Fibroblast of lung (primary cell): ENCODE measurements around the gene ASTL. TPM values are rescaled to one million over a fixed set of nuclear protein-coding genes. Genes with fewer than 3 reads are reported as not detected.

Source experiments
- DNase-seq, 2 donors: peaks; one replicate each; pipeline versions ENCODE4 v3.0.0 to v3.0.0-alpha.2; 2010; ENCODE audit warnings: low read depth in 2 of 2
- H2AFZ ChIP-seq: 2 replicates; pipeline ENCODE4 v1.5.1; 2012; ENCODE audit warnings: low read length, control low read depth, inconsistent platforms
- H3K27ac ChIP-seq: 2 replicates; pipeline ENCODE4 v1.5.1; 2011; ENCODE audit warnings: low read length, control low read depth; ENCODE audit not compliant: insufficient read depth
- H3K27me3 ChIP-seq: 2 replicates; pipeline ENCODE4 v1.5.1; 2011; ENCODE audit warnings: mild to moderate bottlenecking, low read length; ENCODE audit not compliant: control insufficient read depth, insufficient read depth
- H3K36me3 ChIP-seq: 2 replicates; pipeline ENCODE4 v1.5.1; 2011; ENCODE audit warnings: low read length; ENCODE audit not compliant: control insufficient read depth, insufficient read depth
- H3K4me1 ChIP-seq: 2 replicates; pipeline ENCODE4 v1.5.1; 2011; ENCODE audit warnings: low read length; ENCODE audit not compliant: control insufficient read depth, insufficient read depth; ENCODE audit errors: extremely low read depth
- H3K4me2 ChIP-seq: 2 replicates; pipeline ENCODE4 v1.5.1; 2011; ENCODE audit warnings: low read length, control low read depth; ENCODE audit not compliant: insufficient read depth; ENCODE audit errors: extremely low read depth
- H3K4me3 ChIP-seq, 4 experiments: fragments of 200-600 bp in 1 of 4; sonication (generic) in 1 of 4; replicated peaks in 1 of 4; 2 replicates each; pipeline ENCODE4 v1.5.1; 2011 to 2016; ENCODE audit warnings: low read length in 4 of 4, low read depth in 3 of 4, mild to moderate bottlenecking in 3 of 4, control low read depth in 2 of 4, inconsistent platforms in 1 of 4, mixed read lengths in 1 of 4; ENCODE audit not compliant: insufficient read depth in 1 of 4; ENCODE audit errors: control extremely low read depth in 1 of 4
- H3K79me2 ChIP-seq: 2 replicates; pipeline ENCODE4 v1.5.1; 2012; ENCODE audit warnings: mild to moderate bottlenecking, low read length, inconsistent platforms; ENCODE audit not compliant: control insufficient read depth, insufficient read depth
- H3K9ac ChIP-seq: 2 replicates; pipeline ENCODE4 v1.5.1; 2011; ENCODE audit warnings: mild to moderate bottlenecking, low read length, control low read depth; ENCODE audit not compliant: insufficient read depth
- H3K9me3 ChIP-seq: 2 replicates; pipeline ENCODE4 v1.5.1; 2012; ENCODE audit warnings: low read depth, low read length; ENCODE audit not compliant: control insufficient read depth, insufficient read depth
- H4K20me1 ChIP-seq: 2 replicates; pipeline ENCODE4 v1.5.1; 2011; ENCODE audit warnings: low read length; ENCODE audit not compliant: control insufficient read depth, insufficient read depth; ENCODE audit errors: extremely low read depth
- EZH2 ChIP-seq: IDR thresholded peaks from 2 replicates; pipeline ENCODE4 v1.5.1; 2012; ENCODE audit warnings: low read length, control low read depth, mild to moderate bottlenecking; ENCODE audit errors: missing control alignments
- polyA plus RNA-seq, 2 donors: library from polyadenylated mRNA; depleted of rRNA in 1 of 2; stranded (reverse) in 1 of 2; unstranded in 1 of 2; fragments of >200 nt; gene quantifications; 2 replicates each; pipeline ENCODE4 v1.2.1, GENCODE V29; 2011 to 2012; ENCODE audit warnings: missing spikeins in 1 of 2
- total RNA-seq: library from RNA; depleted of rRNA; stranded (reverse); fragments of >200 nt; gene quantifications from 2 replicates; pipeline ENCODE4 v1.2.1, GENCODE V29; 2014
- TF ChIP-seq, protein P1 (sequence below), 2 donors: IDR thresholded peaks in 1 of 2; conservative IDR thresholded peaks in 1 of 2; 1 replicate in 1 of 2; 2 replicates in 1 of 2; pipeline ENCODE4 v1.5.1; 2011 to 2012; ENCODE audit warnings: low read length in 2 of 2, control low read depth in 1 of 2, inconsistent platforms in 1 of 2, low read depth in 1 of 2, mild to moderate bottlenecking in 1 of 2

Gene ASTL
- total and polyA plus RNA-seq, 2 donors (not counting 1 experiment from before 2014, with no cell fraction given) = not detected

DNA sequence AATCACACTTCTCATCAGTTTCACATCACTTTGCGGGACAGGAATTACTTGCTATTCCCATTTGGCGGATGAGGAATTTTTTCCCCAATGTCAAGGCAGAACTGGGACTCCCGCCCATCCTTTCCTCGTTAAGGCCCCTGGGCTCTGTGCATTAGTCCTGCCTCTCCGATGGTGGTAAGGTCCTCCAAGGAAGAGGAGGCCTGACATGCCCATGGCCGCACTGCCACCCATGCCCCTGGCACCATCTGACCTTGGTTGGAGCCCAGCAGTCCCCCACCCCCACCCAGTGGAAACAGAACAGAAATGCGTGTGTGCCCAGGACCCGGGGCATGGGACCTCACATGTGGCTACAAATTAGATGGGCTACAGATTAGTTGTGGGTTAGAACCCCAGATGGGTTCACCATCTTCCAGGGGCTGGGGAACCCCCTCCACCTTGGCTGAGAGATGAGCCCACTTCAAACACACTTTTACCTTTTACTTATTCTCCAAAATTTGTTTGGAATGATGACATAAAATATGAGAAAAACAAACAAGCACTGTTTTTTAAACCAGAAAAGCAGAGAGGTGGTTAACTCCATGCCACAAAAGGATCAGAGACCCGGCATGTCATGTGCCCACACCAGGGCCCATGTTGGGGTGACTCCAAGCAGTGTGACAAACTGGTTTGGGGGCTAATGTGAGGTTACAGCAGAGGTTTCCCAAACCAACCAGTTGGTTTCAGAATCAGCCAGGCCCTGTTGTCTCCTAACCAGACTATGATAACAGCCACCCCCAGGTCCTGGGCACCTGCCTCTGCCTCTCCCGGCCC is 17.9 kb upstream of the ASTL start:
- H3K9me3 ChIP-seq = no peaks in the 10 kb centered on the region
- no peak overlapping the region for H2AFZ ChIP-seq
- H3K4me2 ChIP-seq = no peak overlapping the region
- no peak overlapping the region for H3K27ac ChIP-seq
- H3K27me3 ChIP-seq = peaks cover 7% of the 10 kb centered on the region
- no peaks in the 10 kb centered on the region for H3K79me2 ChIP-seq
- no peak for DNase-seq
- no peaks in the 10 kb centered on the region for H3K4me1 ChIP-seq
- H3K9ac ChIP-seq = no peak overlapping the region
- no peaks in the 10 kb centered on the region for H3K36me3 ChIP-seq
- no peaks in the 10 kb centered on the region for H4K20me1 ChIP-seq
- no peak for TF ChIP-seq EZH2
- TF ChIP-seq, protein P1, sequence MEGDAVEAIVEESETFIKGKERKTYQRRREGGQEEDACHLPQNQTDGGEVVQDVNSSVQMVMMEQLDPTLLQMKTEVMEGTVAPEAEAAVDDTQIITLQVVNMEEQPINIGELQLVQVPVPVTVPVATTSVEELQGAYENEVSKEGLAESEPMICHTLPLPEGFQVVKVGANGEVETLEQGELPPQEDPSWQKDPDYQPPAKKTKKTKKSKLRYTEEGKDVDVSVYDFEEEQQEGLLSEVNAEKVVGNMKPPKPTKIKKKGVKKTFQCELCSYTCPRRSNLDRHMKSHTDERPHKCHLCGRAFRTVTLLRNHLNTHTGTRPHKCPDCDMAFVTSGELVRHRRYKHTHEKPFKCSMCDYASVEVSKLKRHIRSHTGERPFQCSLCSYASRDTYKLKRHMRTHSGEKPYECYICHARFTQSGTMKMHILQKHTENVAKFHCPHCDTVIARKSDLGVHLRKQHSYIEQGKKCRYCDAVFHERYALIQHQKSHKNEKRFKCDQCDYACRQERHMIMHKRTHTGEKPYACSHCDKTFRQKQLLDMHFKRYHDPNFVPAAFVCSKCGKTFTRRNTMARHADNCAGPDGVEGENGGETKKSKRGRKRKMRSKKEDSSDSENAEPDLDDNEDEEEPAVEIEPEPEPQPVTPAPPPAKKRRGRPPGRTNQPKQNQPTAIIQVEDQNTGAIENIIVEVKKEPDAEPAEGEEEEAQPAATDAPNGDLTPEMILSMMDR (conservative IDR thresholded peaks at IDR 0.05 in 1 of 2, IDR thresholded peaks at IDR 0.05 in 1 of 2; ENCODE audit: low read depth in 1 of 2, low read length in 2 of 2) = no peak
- no peak overlapping the region for H3K4me3 ChIP-seq

DNA sequence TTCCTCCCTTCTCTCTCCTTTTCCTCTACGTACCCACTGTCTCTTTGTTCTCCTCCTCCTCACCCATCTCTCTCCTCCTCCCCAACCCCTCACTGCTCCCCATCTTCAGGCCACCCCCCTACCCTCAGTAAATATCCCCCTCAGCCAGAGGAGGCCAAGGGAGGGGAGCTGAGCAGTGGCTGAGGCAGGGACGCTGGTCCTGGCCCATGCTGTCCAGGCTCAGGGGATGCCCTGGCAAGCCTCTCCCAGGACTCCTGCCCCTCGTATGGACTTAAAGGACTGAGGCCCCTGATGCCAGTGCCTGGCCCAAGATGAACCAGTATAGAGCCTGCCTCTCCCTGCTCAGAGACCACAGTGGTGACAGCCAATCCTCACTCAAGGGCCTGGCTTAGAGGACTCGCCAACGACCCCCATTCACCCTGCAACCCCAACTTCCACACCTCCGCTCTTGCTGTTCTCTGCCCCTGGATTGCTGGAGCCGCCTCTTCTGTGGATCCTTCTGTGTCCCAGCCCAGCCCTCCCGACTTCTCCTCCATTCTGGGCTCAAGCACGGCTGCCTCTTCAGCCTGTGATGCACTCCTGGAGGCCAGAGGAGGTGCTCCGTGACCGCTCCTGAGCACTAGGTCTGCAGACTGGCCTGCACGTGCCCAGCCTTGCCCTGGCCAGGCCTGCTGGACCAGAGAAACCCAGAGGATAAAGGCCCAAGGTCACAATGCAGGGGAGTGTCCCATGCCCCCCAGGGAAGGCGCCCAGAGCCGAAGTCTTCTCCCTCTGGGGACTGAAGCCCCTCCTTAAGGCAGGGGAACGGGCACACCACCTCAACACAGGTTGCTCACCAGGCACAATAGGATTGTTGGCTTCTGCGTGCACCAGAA is 16.4 kb upstream of the ASTL start:
- Histone ChIP-seq H3K27ac (no peak overlapping the region), H3K9ac (no peak overlapping the region), H3K4me2 (no peak overlapping the region), H3K4me1 (no peaks in the 10 kb centered on the region), H3K4me3 (no peak overlapping the region), H3K27me3 (peaks cover 7% of the 10 kb centered on the region), H3K36me3 (no peaks in the 10 kb centered on the region), H3K79me2 (no peaks in the 10 kb centered on the region), H4K20me1 (no peaks in the 10 kb centered on the region), H2AFZ (no peak overlapping the region), H3K9me3 (no peaks in the 10 kb centered on the region)
- TF ChIP-seq, protein P1 (conservative IDR thresholded peaks at IDR 0.05 in 1 of 2, IDR thresholded peaks at IDR 0.05 in 1 of 2; ENCODE audit: low read depth in 1 of 2, low read length in 2 of 2) = no peak
- no peak for TF ChIP-seq EZH2
- DNase-seq = no peak

DNA sequence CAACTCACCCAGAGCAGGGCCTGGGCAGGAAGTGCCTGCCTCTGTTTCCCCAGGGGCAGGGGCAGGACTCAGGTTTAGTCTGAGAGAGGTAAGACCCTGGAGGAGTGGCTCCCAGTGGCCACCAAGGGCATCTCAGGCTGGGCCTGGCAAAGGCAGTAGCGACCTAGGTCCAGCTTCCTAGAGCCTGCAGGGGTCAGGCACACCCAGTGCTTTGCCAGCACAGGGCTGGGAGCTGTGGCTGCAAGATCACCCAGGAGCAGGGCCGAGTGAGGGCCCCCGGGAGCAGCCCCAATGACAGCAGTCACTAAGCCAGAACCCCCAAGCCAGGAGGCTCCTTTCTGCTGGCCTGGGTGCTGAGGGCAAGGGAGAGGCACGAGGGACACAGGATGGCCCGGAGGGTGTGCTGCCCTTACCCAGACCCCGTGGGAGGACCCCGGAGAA is 15.7 kb upstream of the ASTL start:
- Histone ChIP-seq H3K9ac (no peak overlapping the region), H3K4me2 (no peak overlapping the region), H4K20me1 (no peaks in the 10 kb centered on the region), H3K27me3 (peaks cover 7% of the 10 kb centered on the region), H3K79me2 (no peaks in the 10 kb centered on the region), H3K36me3 (no peaks in the 10 kb centered on the region), H3K4me1 (no peaks in the 10 kb centered on the region), H3K9me3 (no peaks in the 10 kb centered on the region), H2AFZ (no peak overlapping the region), H3K4me3 (no peak overlapping the region), H3K27ac (no peak overlapping the region)
- DNase-seq = no peak
- TF ChIP-seq, protein P1 (conservative IDR thresholded peaks at IDR 0.05 in 1 of 2, IDR thresholded peaks at IDR 0.05 in 1 of 2; ENCODE audit: low read depth in 1 of 2, low read length in 2 of 2) = no peak
- no peak for TF ChIP-seq EZH2
